ENCODE results near the gene REXO1.

DNA sequence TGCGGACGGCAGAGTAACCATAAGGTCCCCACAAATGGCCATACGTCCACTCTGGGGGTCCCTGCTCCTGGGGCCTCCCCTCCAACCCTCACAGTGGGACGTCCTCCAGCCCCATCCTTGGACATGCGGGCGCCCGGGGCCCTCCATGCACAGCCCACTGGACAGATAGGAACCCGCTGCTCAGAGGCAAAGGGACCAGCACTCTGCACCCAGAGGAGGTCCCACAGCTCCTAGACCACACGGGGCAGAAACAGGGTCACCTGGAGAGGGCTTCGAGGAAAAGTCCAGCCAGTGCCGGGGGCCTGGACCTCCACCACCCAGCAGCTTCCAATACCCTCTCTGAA, 11.1 kb downstream of the REXO1 start:
- TF ChIP-seq CTCF (IDR thresholded peaks at IDR 0.05), result no peak
- TF ChIP-seq POLR2A (IDR thresholded peaks at IDR 0.05), result no peak

Data from transverse colon (tissue), 3 donors.